Caco-2 (cell line): Measurements from ENCODE around the gene CRYBG2. TPM values are rescaled to one million over a fixed set of nuclear protein-coding genes. Genes with fewer than 3 reads are reported as not detected.
"Not testable (repeated sequence)": the region's sequence is repeated elsewhere in the genome, so short reads cannot be mapped to it uniquely, and the experiment has no call there.

ENCODE experiments used
- BruUV-seq: library from RNA; stranded (reverse); fragments of 400-500 nt; replicated peaks from 2 replicates; lab custom pipeline; 2021; lab: Mats Ljungman, UMichigan
- CTCF ChIA-PET: fragments of 300-600 bp; sonication (Branson Sonifier 250); formaldehyde crosslinking; loops from one replicate; lab custom pipeline; 2022; ENCODE audit warnings: antibody characterized with exemption; lab: Charles Lee
- POLR2A ChIA-PET: fragments of 300-600 bp; sonication (Branson Sonifier 250); formaldehyde crosslinking; loops from one replicate; lab custom pipeline; 2022; ENCODE audit warnings: antibody characterized with exemption; lab: Charles Lee
- DNase-seq, 2 experiments: peaks; one replicate each; pipeline versions ENCODE4 v3.0.0 to v3.0.0-alpha.2; 2020 to 2022
- H3K27me3 ChIP-seq: replicated peaks from 2 replicates; pipeline ENCODE4 v1.6.0; 2011; ENCODE audit warnings: low read length; ENCODE audit not compliant: control insufficient read depth, insufficient read depth
- H3K36me3 ChIP-seq: 2 replicates; pipeline ENCODE4 v1.5.1; 2011; ENCODE audit warnings: low read length; ENCODE audit not compliant: control insufficient read depth, insufficient read depth
- H3K4me1 ChIP-seq: fragments of 250-450 bp; sonication (Bioruptor Pico); 2 replicates; pipeline ENCODE4 v1.5.1; 2020; ENCODE audit warnings: mild to moderate bottlenecking
- H3K4me3 ChIP-seq: 2 replicates; pipeline ENCODE4 v1.5.1; 2011; ENCODE audit warnings: low read depth, mild to moderate bottlenecking, control low read depth, low read length
- H3K9me3 ChIP-seq: fragments of 250-450 bp; sonication (Bioruptor Pico); 2 replicates; pipeline ENCODE4 v1.5.1; 2020; ENCODE audit warnings: mild to moderate bottlenecking, moderate library complexity
- H3K27ac Mint-ChIP-seq: one replicate; pipeline ENCODE4 v1.8.0; 2022; ENCODE audit warnings: mixed read lengths; ENCODE audit not compliant: unreplicated experiment
- H3K27me3 Mint-ChIP-seq: one replicate; pipeline ENCODE4 v1.8.0; 2022; ENCODE audit warnings: mixed read lengths; ENCODE audit not compliant: insufficient read depth, unreplicated experiment
- H3K36me3 Mint-ChIP-seq: one replicate; pipeline ENCODE4 v1.8.0; 2022; ENCODE audit warnings: mild to moderate bottlenecking, mixed read lengths; ENCODE audit not compliant: insufficient read depth, unreplicated experiment
- H3K4me1 Mint-ChIP-seq: one replicate; pipeline ENCODE4 v1.8.0; 2022; ENCODE audit warnings: low read depth, mixed read lengths; ENCODE audit not compliant: unreplicated experiment
- H3K4me3 Mint-ChIP-seq: one replicate; pipeline ENCODE4 v1.8.0; 2022; ENCODE audit warnings: mild to moderate bottlenecking, moderate library complexity, mixed read lengths; ENCODE audit not compliant: unreplicated experiment
- H3K9me3 Mint-ChIP-seq: one replicate; pipeline ENCODE4 v1.8.0; 2022; ENCODE audit warnings: mixed read lengths; ENCODE audit not compliant: unreplicated experiment
- CTCF ChIP-seq, 2 experiments: fragments of 200-600 bp in 1 of 2; IDR thresholded peaks; 1 replicate in 1 of 2; 2 replicates in 1 of 2; pipeline versions ENCODE4 v1.5.1 to v1.8.0; 2011 to 2022; ENCODE audit warnings: antibody characterized with exemption in 1 of 2, control low read depth in 1 of 2, inconsistent platforms in 1 of 2, low read depth in 1 of 2, low read length in 1 of 2, mild to moderate bottlenecking in 1 of 2, moderate library complexity in 1 of 2; ENCODE audit not compliant: insufficient read depth in 1 of 2, severe bottlenecking in 1 of 2, unreplicated experiment in 1 of 2
- intact Hi-C: fragments of 100-400 bp; cut with micrococcal nuclease; formaldehyde crosslinking; loops from one replicate; pipeline ENCODE4 v1.10.0; 2022; ENCODE audit not compliant: unreplicated experiment
- total RNA-seq: library from RNA; stranded (reverse); gene quantifications from 2 replicates; pipeline ENCODE4 v1.2.3, GENCODE V29; 2022

CRYBG2 gene
- total RNA-seq, 1 experiment from 2014 or later: 66.1 TPM

GRCh38 chr1:26335774-26336476 is 18.0 kb downstream of the CRYBG2 start:
- BruUV-seq: no TSS peak
- Mint-ChIP-seq H3K27ac (no peak overlapping the region), H3K36me3 (peaks cover 71% of the 10 kb centered on the region), H3K27me3 (no peaks in the 10 kb centered on the region), H3K4me1 (no peaks in the 10 kb centered on the region), H3K9me3 (no peaks in the 10 kb centered on the region), H3K4me3 (no peak overlapping the region)
- H3K27me3 ChIP-seq: no peaks in the 10 kb centered on the region
- intact Hi-C loops: no loop called here
- no peak overlapping the region for H3K4me3 ChIP-seq
- H3K36me3 ChIP-seq: peaks cover 4% of the 10 kb centered on the region; the same call in 1 of the 2 replicates
- H3K9me3 ChIP-seq: no peaks in the 10 kb centered on the region
- no peaks in the 10 kb centered on the region for H3K4me1 ChIP-seq
- ChIA-PET CTCF (no interaction called here), POLR2A (interaction anchor here (0.6 kb wide), 1 partner anchor 32 kb away, joined by 3 read pairs; no protein-coding TSS in a partner anchor)
- TF ChIP-seq CTCF (IDR thresholded peaks at IDR 0.05; ENCODE audit: insufficient read depth in 1 of 2, low read depth in 1 of 2, low read length in 1 of 2, severe bottlenecking in 1 of 2, unreplicated experiment in 1 of 2): no peak
- no peak for DNase-seq

GRCh38 chr1:26333312-26333711 is 20.6 kb downstream of the CRYBG2 start:
- DNase-seq, H3K4me1 ChIP-seq, H3K27me3 ChIP-seq, H3K4me1 Mint-ChIP-seq, H3K36me3 ChIP-seq, H3K27ac Mint-ChIP-seq, POLR2A ChIA-PET, H3K4me3 Mint-ChIP-seq, intact Hi-C loops, H3K4me3 ChIP-seq, H3K27me3 Mint-ChIP-seq, H3K9me3 ChIP-seq, BruUV-seq, H3K9me3 Mint-ChIP-seq: not testable (repeated sequence)
- CTCF ChIA-PET: interaction anchor here (0.6 kb wide), 1 partner anchor 99 kb away, joined by 6 read pairs; the partner anchor contains the start of gene DHDDS
- H3K36me3 Mint-ChIP-seq: peaks cover 76% of the 10 kb centered on the region

GRCh38 chr1:26330276-26330675 is 23.7 kb downstream of the CRYBG2 start:
- no peaks in the 10 kb centered on the region for H3K36me3 ChIP-seq
- no peaks in the 10 kb centered on the region for H3K9me3 ChIP-seq
- H3K4me3 Mint-ChIP-seq: no peak overlapping the region
- ChIA-PET POLR2A (no interaction called here), CTCF (no interaction called here)
- no peaks in the 10 kb centered on the region for H3K27me3 Mint-ChIP-seq
- no peak for TF ChIP-seq CTCF (IDR thresholded peaks at IDR 0.05; ENCODE audit: insufficient read depth in 1 of 2, low read depth in 1 of 2, low read length in 1 of 2, severe bottlenecking in 1 of 2, unreplicated experiment in 1 of 2)
- H3K36me3 Mint-ChIP-seq: peaks cover 85% of the 10 kb centered on the region
- no peak overlapping the region for H3K4me3 ChIP-seq
- no peaks in the 10 kb centered on the region for H3K4me1 Mint-ChIP-seq
- H3K9me3 Mint-ChIP-seq: no peaks in the 10 kb centered on the region
- no peaks in the 10 kb centered on the region for H3K4me1 ChIP-seq
- DNase-seq: no peak
- H3K27me3 ChIP-seq: no peaks in the 10 kb centered on the region
- intact Hi-C loops: no loop called here
- no peak overlapping the region for H3K27ac Mint-ChIP-seq
- BruUV-seq: no TSS peak

- H3K27me3 Mint-ChIP-seq, DNase-seq, H3K27ac Mint-ChIP-seq, H3K27me3 ChIP-seq, H3K9me3 ChIP-seq, BruUV-seq, H3K4me3 ChIP-seq, intact Hi-C loops, CTCF ChIA-PET, H3K9me3 Mint-ChIP-seq, H3K36me3 ChIP-seq, H3K4me3 Mint-ChIP-seq, POLR2A ChIA-PET, H3K4me1 ChIP-seq, H3K4me1 Mint-ChIP-seq: not testable (repeated sequence)
- peaks cover 85% of the 10 kb centered on the region for H3K36me3 Mint-ChIP-seq
These were observed 24.6 kb downstream of the CRYBG2 start for GRCh38 chr1:26329380-26329779.
